HEK293 (cell line): Measurements from ENCODE around the gene PCSK2.

Experiments used
- CTCF ChIP-seq: fragments of 450-650 bp; formaldehyde crosslinking; IDR thresholded peaks from 2 replicates; pipeline ENCODE4 v1.5.1; 2016; ENCODE audit warnings: missing biosample characterization, missing genetic modification characterization
- ZNF24 ChIP-seq: fragments of 450-650 bp; formaldehyde crosslinking; IDR thresholded peaks from 2 replicates; pipeline ENCODE4 v1.5.1; 2016; ENCODE audit warnings: missing biosample characterization, missing genetic modification characterization

- TF ChIP-seq CTCF (tag by site-specific recombination) (no peak), ZNF24 (no peak)
Observed at GRCh38 chr20:17418737-17419136, 191.9 kb downstream of the PCSK2 start.
